GM18499 (cell line): ENCODE data around the gene PPP6C.
A peak's percentile ranks its signal among the peaks of the same experiment; 100 is the strongest.
"Not testable (repeated sequence)": the region's sequence is repeated elsewhere in the genome, so short reads cannot be mapped to it uniquely, and the experiment has no call there.

Experiments
- ATAC-seq: cut with Tn5 transposase; IDR thresholded peaks from one replicate; pipeline ENCODE4 v1.9.1; 2021; ENCODE audit warnings: moderate number of reproducible peaks; ENCODE audit not compliant: insufficient read depth, unreplicated experiment

The PPP6C gene

GRCh38 chr9:125143377-125144090 lies 46.1 kb downstream of the PPP6C start, which contains the start of gene SCAI:
Gene SCAI, minus strand, starts transcription at chr9:125143528. Its CDS starts 91 bp downstream, at chr9:125143437.
- peak; percentile 88 for ATAC-seq

- no peak for ATAC-seq
Observed at GRCh38 chr9:125142560-125143376, 46.8 kb downstream of the PPP6C start.

DNA sequence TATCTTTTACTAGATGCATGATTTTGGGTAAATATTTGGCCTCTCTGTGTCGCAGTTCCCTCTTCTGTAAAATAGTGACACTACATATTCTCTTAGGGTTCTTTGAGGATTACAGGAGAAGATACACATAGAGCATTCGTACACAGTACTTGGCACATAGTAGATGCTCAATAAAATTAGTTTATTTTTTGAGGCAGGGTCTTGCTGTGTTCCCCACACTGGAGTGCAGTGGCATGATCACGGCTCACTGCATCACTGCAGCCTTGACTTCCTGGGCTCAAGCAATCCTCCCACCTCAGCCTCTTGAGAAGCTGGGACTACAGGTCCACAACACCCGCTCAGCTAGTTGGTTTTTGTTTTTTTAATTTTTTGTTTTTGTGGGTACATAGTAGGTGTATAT lies 47.9 kb downstream of the PPP6C start:
- ATAC-seq, result no peak

DNA sequence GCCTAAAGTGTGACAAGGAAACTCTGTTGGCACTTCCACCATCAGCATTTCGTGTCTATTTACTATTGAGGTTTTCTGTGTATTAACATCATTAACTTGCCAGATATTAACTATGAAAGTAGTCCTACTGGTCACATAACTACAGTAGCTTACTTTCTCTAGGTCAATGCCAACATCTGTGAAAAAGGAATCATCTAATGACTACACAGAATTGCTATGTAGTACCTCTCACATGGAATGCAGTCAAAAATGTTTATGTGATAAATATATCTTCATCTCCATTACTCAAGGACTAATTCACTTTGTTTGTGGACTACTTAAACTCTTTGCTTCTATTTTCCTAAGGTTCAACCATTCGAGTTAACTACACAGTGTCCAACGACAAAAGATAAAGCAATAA lies 48.4 kb downstream of the PPP6C start:
- no peak for ATAC-seq

- ATAC-seq, result no peak
Observed at GRCh38 chr9:125140576-125140975, 49.0 kb downstream of the PPP6C start.

DNA sequence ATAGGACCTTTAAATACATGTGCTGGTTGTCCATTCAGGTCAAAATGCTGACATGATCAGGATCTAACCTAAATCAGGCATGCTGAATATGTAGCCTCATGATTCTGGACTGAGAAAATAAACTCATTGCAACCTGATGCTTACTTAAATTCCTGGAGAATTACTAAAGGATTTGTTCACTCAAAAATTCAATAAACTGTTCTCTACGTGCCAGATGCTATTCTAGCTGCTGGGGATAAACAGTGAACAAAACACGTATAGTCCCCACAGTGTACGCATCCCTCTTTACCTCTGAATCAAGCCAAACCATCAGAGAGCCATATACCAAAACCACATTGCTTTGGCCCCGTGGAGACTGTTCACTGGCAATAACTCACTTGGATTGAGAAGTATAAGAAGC lies 52.4 kb downstream of the PPP6C start:
- ATAC-seq, result no peak

- no peak for ATAC-seq
Observed at GRCh38 chr9:125134976-125135375, 54.6 kb downstream of the PPP6C start.

GRCh38 chr9:125133403-125134329 lies 55.9 kb downstream of the PPP6C start:
- ATAC-seq, result no peak

GRCh38 chr9:125131778-125132177 lies 57.8 kb downstream of the PPP6C start:
- ATAC-seq, result no peak

- peak; percentile 88 for ATAC-seq
Observed at GRCh38 chr9:125126019-125126746, 63.4 kb downstream of the PPP6C start.

DNA sequence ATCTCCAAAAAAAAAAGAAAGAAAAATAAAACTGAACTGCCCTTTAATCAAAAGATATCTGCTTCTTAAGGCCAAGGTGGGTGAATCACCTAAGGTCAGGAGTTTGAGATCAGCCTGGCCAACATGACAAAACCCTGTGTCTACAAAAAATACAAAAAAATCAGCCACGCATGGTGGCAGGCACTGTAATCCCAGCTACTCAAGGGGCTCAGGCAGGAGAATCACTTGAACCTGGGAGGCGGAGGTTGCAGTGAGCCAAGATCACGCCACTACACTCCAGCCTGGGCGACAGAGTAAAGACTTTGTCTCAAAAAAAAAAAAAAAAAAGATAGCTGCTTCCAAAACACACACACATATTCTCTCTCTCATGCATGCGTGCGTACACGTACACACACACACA lies 64.1 kb downstream of the PPP6C start:
- ATAC-seq, result no peak

DNA sequence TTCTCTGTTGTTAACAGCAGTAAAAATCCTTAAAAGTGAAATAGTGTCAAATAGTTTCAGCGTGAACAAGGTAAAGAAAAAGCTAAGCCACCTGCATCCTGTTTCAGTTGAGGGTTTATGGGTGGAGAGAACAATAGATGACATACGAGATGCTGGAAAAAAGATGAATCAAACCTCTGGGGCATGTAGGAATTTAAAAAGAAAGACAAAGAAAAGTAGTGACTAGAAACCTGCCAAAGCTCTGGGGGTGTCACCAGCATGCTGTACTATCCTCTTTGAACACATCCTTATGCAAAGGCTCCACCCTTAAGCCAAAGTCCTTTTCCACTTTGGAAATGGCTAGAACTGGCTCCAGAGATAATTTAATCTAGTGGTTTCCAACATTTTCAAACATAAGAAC lies 68.5 kb downstream of the PPP6C start:
- ATAC-seq, result no peak

GRCh38 chr9:125119643-125120286 lies 69.8 kb downstream of the PPP6C start:
- no peak for ATAC-seq

DNA sequence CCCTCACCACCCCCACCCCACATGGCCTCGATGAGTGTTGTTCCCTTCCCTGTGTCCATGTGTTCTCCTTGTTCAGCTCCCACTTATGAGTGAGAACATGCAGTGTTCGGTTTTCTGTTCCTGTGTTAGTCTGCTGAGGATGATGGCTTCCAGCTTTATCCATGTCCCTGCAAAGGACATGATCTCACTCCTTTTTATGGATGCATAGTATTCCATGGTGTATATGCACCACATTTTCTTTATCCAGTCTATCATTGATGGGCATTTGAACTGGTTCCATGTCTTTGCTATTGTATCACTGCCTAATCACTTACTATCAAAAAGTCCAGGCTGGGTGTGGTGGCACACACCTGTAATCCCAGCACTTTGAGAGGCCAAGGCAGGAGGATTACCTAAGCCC lies 70.9 kb downstream of the PPP6C start:
- not testable (repeated sequence) for ATAC-seq

DNA sequence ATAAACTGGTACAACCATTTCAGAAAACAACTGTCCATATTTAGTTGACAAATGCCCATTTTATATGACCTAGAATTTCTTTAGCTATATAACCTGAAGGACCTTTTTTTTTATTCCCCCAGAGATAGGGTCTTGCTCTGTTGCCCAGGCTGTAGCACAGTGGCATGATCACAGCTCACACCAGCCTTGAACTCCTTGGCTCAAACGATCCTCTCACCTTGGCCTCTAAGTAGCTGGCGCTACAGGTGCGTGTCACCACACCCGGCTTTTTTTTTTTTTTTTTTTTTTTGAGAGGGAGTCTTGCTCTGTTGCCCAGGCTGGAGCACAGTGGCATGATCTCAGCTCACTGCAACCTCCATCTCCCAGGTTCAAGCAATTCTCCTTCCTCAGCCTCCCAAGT lies 75.1 kb downstream of the PPP6C start:
- ATAC-seq, result not testable (repeated sequence)

DNA sequence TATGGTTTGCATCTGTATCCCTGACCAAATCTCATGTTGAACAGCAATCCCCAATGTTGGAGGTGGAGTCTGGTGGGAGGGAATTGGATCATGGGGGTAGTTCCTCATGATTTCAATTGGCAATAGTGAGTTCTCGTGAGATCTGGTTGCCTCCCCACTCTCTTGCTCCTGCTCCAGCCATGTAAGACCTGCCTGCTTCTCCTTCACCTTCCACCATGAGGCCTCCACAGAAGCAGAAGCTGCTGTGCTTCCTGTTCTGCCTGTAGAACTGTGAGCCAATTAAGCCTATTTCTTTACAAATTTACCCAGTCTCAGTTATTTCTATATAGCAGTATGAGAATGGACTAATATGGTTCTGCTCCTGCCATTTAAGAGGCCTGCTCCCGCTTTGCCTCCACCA lies 79.1 kb downstream of the PPP6C start:
- no peak for ATAC-seq

GRCh38 chr9:125108541-125108940 lies 81.1 kb downstream of the PPP6C start:
- ATAC-seq, result not testable (repeated sequence)

- no peak for ATAC-seq
Observed at GRCh38 chr9:125106285-125106893, 83.2 kb downstream of the PPP6C start.
